IMR-90 (cell line): ENCODE data around the gene KRTAP10-9. TPM values are rescaled to one million over a fixed set of nuclear protein-coding genes. Genes with fewer than 3 reads are reported as not detected.

Experiments
- ATAC-seq: fragments of 200-7000 bp; cut with Tn5 transposase; 2 replicates; pipeline ENCODE4 v1.9.1; 2020; ENCODE audit warnings: low read depth, mild to moderate bottlenecking, moderate library complexity
- BruUV-seq: library from RNA; stranded (reverse); fragments of 400-500 nt; replicated peaks from 2 replicates; lab custom pipeline; 2021; lab: Mats Ljungman, UMichigan
- CTCF ChIA-PET: fragments of 300-600 bp; formaldehyde crosslinking; extraction: SDS; loops from one replicate; lab custom pipeline; 2021; ENCODE audit warnings: antibody characterized with exemption; lab: Yijun Ruan, JAX
- POLR2A ChIA-PET: fragments of 300-600 bp; sonication (Branson Sonifier 250); formaldehyde crosslinking; loops from one replicate; lab custom pipeline; 2022; ENCODE audit warnings: antibody characterized with exemption; ENCODE audit not compliant: unreplicated experiment; lab: Charles Lee
- DNase-seq: peaks from one replicate; pipeline ENCODE4 v3.0.0; 2013
- H2AFZ ChIP-seq: replicated peaks from 2 replicates; pipeline ENCODE3; 2013; ENCODE audit warnings: low read length, mild to moderate bottlenecking; ENCODE audit not compliant: poor library complexity
- H2AK5ac ChIP-seq: 2 replicates; pipeline ENCODE4 v1.6.1; 2013; ENCODE audit warnings: low read depth, low read length, inconsistent platforms
- H2AK9ac ChIP-seq: replicated peaks from 2 replicates; pipeline ENCODE3; 2013; ENCODE audit warnings: mild to moderate bottlenecking, low read depth, low read length, moderate library complexity; ENCODE audit not compliant: poor library complexity
- H2BK120ac ChIP-seq: 2 replicates; pipeline ENCODE4 v1.6.1; 2013; ENCODE audit warnings: low read depth, low read length, inconsistent platforms
- H2BK15ac ChIP-seq: 3 replicates; pipeline ENCODE4 v1.6.1; 2013; ENCODE audit warnings: low read depth, low read length, inconsistent platforms
- H2BK20ac ChIP-seq: 2 replicates; pipeline ENCODE4 v1.6.1; 2013; ENCODE audit warnings: low read depth, mild to moderate bottlenecking, inconsistent platforms, low read length, moderate library complexity
- H2BK5ac ChIP-seq: 2 replicates; pipeline ENCODE4 v1.6.1; 2013; ENCODE audit warnings: mild to moderate bottlenecking, low read depth, low read length, inconsistent platforms; ENCODE audit not compliant: poor library complexity, severe bottlenecking
- H3K14ac ChIP-seq: replicated peaks from 2 replicates; pipeline ENCODE4 v1.6.1; 2013; ENCODE audit warnings: low read depth, low read length, inconsistent platforms
- H3K18ac ChIP-seq: 2 replicates; pipeline ENCODE4 v1.6.1; 2013; ENCODE audit warnings: low read depth, low read length, control low read depth
- H3K23ac ChIP-seq: 2 replicates; pipeline ENCODE4 v1.6.1; 2013; ENCODE audit warnings: low read depth, low read length, inconsistent platforms
- H3K27ac ChIP-seq: 2 replicates; pipeline ENCODE4 v1.5.1; 2013; ENCODE audit warnings: mild to moderate bottlenecking, control low read depth, low read length; ENCODE audit not compliant: insufficient read depth
- H3K27me3 ChIP-seq: 2 replicates; pipeline ENCODE4 v1.6.1; 2013; ENCODE audit warnings: low read length; ENCODE audit not compliant: control insufficient read depth, insufficient read depth
- H3K36me3 ChIP-seq: 2 replicates; pipeline ENCODE4 v1.6.1; 2013; ENCODE audit warnings: low read length, mixed read lengths; ENCODE audit not compliant: control insufficient read depth, insufficient read depth
- H3K4ac ChIP-seq: 2 replicates; pipeline ENCODE4 v1.6.1; 2013; ENCODE audit warnings: low read depth, low read length, inconsistent platforms
- H3K4me1 ChIP-seq: 2 replicates; pipeline ENCODE4 v1.6.1; 2013; ENCODE audit warnings: low read length, mixed read lengths; ENCODE audit not compliant: control insufficient read depth, insufficient read depth
- H3K4me2 ChIP-seq: 2 replicates; pipeline ENCODE4 v1.6.1; 2013; ENCODE audit warnings: low read depth, mild to moderate bottlenecking, control low read depth, low read length, moderate library complexity
- H3K4me3 ChIP-seq: 2 replicates; pipeline ENCODE4 v1.5.1; 2013; ENCODE audit warnings: low read depth, mild to moderate bottlenecking, control low read depth, low read length, moderate library complexity; ENCODE audit not compliant: insufficient read depth
- H3K56ac ChIP-seq: 2 replicates; pipeline ENCODE4 v1.6.1; 2013; ENCODE audit warnings: low read length, inconsistent platforms; ENCODE audit not compliant: insufficient read depth; ENCODE audit errors: extremely low read depth
- H3K79me1 ChIP-seq, 2 experiments: 2 replicates each; pipeline ENCODE4 v1.6.1; 2013; ENCODE audit warnings: low read length in 2 of 2, inconsistent platforms in 1 of 2, low read depth in 1 of 2
- H3K9ac ChIP-seq: 2 replicates; pipeline ENCODE4 v1.6.1; 2013; ENCODE audit warnings: low read depth, low read length, control low read depth
- H3K9me1 ChIP-seq: 2 replicates; pipeline ENCODE4 v1.6.1; 2013; ENCODE audit warnings: low read length, inconsistent platforms; ENCODE audit not compliant: insufficient read depth
- H3K9me3 ChIP-seq: 2 replicates; pipeline ENCODE4 v1.6.1; 2013; ENCODE audit warnings: low read length; ENCODE audit not compliant: control insufficient read depth, insufficient read depth
- H4K20me1 ChIP-seq: 2 replicates; pipeline ENCODE4 v1.6.1; 2013; ENCODE audit warnings: low read length, inconsistent platforms; ENCODE audit not compliant: insufficient read depth
- H4K5ac ChIP-seq: 2 replicates; pipeline ENCODE4 v1.6.1; 2013; ENCODE audit warnings: mild to moderate bottlenecking, low read depth, low read length, control low read depth
- H4K8ac ChIP-seq, 2 experiments: 2 replicates each; pipeline ENCODE4 v1.6.1; 2013; ENCODE audit warnings: low read depth in 2 of 2, low read length in 2 of 2, control low read depth in 1 of 2, inconsistent platforms in 1 of 2
- H4K91ac ChIP-seq: 2 replicates; pipeline ENCODE4 v1.6.1; 2013; ENCODE audit warnings: low read depth, low read length, inconsistent platforms; ENCODE audit not compliant: insufficient read depth
- WGBS, 2 experiments: methylation state at CpG; one replicate each; pipeline versions ENCODE4 v1.1.5 to v1.1.7; 2013; ENCODE audit warnings: missing lambda C conversion rate in 2 of 2; ENCODE audit not compliant: insufficient read length in 1 of 2; ENCODE audit errors: extremely low coverage in 2 of 2; 5-methylcytosine and 5-hydroxymethylcytosine counted together
- dilution Hi-C: fragments of 300-500 bp; cut with HindIII; formaldehyde crosslinking; loops from one replicate; pipeline ENCODE4 v1.14.3; 2018; ENCODE audit warnings: low sequenced_read_pairs; ENCODE audit not compliant: unreplicated experiment
- in situ Hi-C: fragments of 300-500 bp; cut with MboI; formaldehyde crosslinking; loops from 3 replicates; pipeline ENCODE4 v1.14.3; 2019; ENCODE audit warnings: low sequenced_read_pairs, inconsistent platforms, mixed read lengths
- intact Hi-C: fragments of 100-400 bp; cut with micrococcal nuclease; formaldehyde crosslinking; loops from 2 replicates; pipeline ENCODE4 v1.10.0; 2022
- polyA plus RNA-seq, 3 experiments: library from polyadenylated mRNA; depleted of rRNA; stranded (reverse); fragments of >200 nt; gene quantifications; 2 replicates each; pipeline ENCODE4 v1.2.3, GENCODE V29; 2012; ENCODE audit warnings: low replicate concordance in 1 of 3
- total RNA-seq: library from RNA; depleted of rRNA; stranded (reverse); fragments of >200 nt; gene quantifications from 2 replicates; pipeline ENCODE4 v1.2.3, GENCODE V29; 2012
- TF ChIP-seq, protein P1 (sequence below): fragments of 150-350 bp; IDR thresholded peaks from 2 replicates; pipeline ENCODE4 v1.6.1; 2016; ENCODE audit warnings: low read depth, mild to moderate bottlenecking, low read length, moderate library complexity, borderline replicate concordance

KRTAP10-9 gene
- total and polyA plus RNA-seq, 2 of the 4 experiments (the other 2 are of a cell fraction): not detected

- no peak overlapping the region for H2BK120ac ChIP-seq
- ATAC-seq: no peak
- TF ChIP-seq, protein P1, sequence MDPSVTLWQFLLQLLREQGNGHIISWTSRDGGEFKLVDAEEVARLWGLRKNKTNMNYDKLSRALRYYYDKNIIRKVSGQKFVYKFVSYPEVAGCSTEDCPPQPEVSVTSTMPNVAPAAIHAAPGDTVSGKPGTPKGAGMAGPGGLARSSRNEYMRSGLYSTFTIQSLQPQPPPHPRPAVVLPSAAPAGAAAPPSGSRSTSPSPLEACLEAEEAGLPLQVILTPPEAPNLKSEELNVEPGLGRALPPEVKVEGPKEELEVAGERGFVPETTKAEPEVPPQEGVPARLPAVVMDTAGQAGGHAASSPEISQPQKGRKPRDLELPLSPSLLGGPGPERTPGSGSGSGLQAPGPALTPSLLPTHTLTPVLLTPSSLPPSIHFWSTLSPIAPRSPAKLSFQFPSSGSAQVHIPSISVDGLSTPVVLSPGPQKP: no peak
- H2BK15ac ChIP-seq: no peak overlapping the region
- no peaks in the 10 kb centered on the region for H3K36me3 ChIP-seq
- no peak overlapping the region for H4K8ac ChIP-seq
- BruUV-seq: no TSS peak
- H3K4me2 ChIP-seq: no peak overlapping the region
- H3K9me3 ChIP-seq: no peaks in the 10 kb centered on the region
- intact Hi-C loops (no loop called here), in situ Hi-C loops (no loop called here), dilution Hi-C loops (no loop called here)
- no peaks in the 10 kb centered on the region for H3K4me1 ChIP-seq
- no peak for DNase-seq
- no peaks in the 10 kb centered on the region for H3K9me1 ChIP-seq
- WGBS, 2 experiments: no CpG with 5 or more reads among the region's 6 CpGs
- H2AK5ac ChIP-seq: no peak overlapping the region
- H2BK20ac ChIP-seq: no peak overlapping the region
- H3K27ac ChIP-seq: no peak overlapping the region
- no peak overlapping the region for H3K18ac ChIP-seq
- no peak overlapping the region for H4K91ac ChIP-seq
- no peak overlapping the region for H3K4ac ChIP-seq
- no peak overlapping the region for H3K56ac ChIP-seq
- H2AFZ ChIP-seq: no peak overlapping the region
- H3K4me3 ChIP-seq: no peak overlapping the region
- H3K27me3 ChIP-seq: peaks cover 4% of the 10 kb centered on the region; the same call in 1 of the 2 replicates
- no peak overlapping the region for H2AK9ac ChIP-seq
- ChIA-PET CTCF (no interaction called here), POLR2A (no interaction called here)
- H4K5ac ChIP-seq: no peak overlapping the region
- H3K9ac ChIP-seq: no peak overlapping the region
- no peak overlapping the region for H3K23ac ChIP-seq
- no peak overlapping the region for H3K14ac ChIP-seq
- no peak overlapping the region for H2BK5ac ChIP-seq
- H4K20me1 ChIP-seq: no peaks in the 10 kb centered on the region
- H3K79me1 ChIP-seq: no peaks in the 10 kb centered on the region
Observed at GRCh38 chr21:44595524-44595923, 31.4 kb upstream of the KRTAP10-9 start.
